Measurements from ENCODE around the gene P2RX4. TPM values are rescaled to one million over a fixed set of nuclear protein-coding genes. Genes with fewer than 3 reads are reported as not detected.

P2RX4 gene
- total RNA-seq, 1 experiment from 2014 or later: 17.1 TPM

GRCh38 chr12:121279071-121279375, 69.1 kb downstream of the P2RX4 start:
- H3K9ac ChIP-seq (ENCODE audit: low read length): no peak overlapping the region
- H2AFZ ChIP-seq (ENCODE audit: low read depth, low read length, poor library complexity, severe bottlenecking): no peak overlapping the region
- H4K20me1 ChIP-seq (ENCODE audit: insufficient read depth): no peaks in the 10 kb centered on the region
- peaks cover 0 to 8% of the 10 kb centered on the region in 2 experiments; a peak in 1 of 4 replicates for H3K4me1 ChIP-seq (ENCODE audit: control insufficient read depth in 1 of 2, insufficient read depth in 2 of 2, low read length in 2 of 2)
- H3K9me2 ChIP-seq (ENCODE audit: insufficient read depth): no peaks in the 10 kb centered on the region
- no peak for DNase-seq (ENCODE audit: low read depth, low spot score)
- H3K4me2 ChIP-seq (ENCODE audit: low read length): no peak overlapping the region
- POLR2A ChIA-PET: no interaction called here
- H3K9me3 ChIP-seq (ENCODE audit: control insufficient read depth in 1 of 2, insufficient read depth in 1 of 2, low read depth in 1 of 2, low read length in 2 of 2): no peaks in the 10 kb centered on the region
- H3K79me2 ChIP-seq (ENCODE audit: insufficient read depth, low read length): peaks cover 26% of the 10 kb centered on the region
- H3K27ac ChIP-seq (ENCODE audit: low read depth, low read length): no peak overlapping the region
- no peak overlapping the region for H3K4me3 ChIP-seq (replicated peaks in 1 of 2; ENCODE audit: low read depth in 1 of 2, low read length in 2 of 2)
- H3K36me3 ChIP-seq (ENCODE audit: control insufficient read depth in 1 of 2, insufficient read depth in 2 of 2, low read length in 2 of 2): no peaks in the 10 kb centered on the region
- RAD21 ChIA-PET (ENCODE audit: low non-redundant PET in 1 of 2, low total read pairs in 2 of 2, uncharacterized antibody in 2 of 2, unreplicated experiment in 2 of 2): no interaction called here
- CTCF ChIA-PET: no interaction called here
- no TSS peak for BruUV-seq (replicated peaks)
- H3K27me3 ChIP-seq (ENCODE audit: insufficient read depth, low read length): no peaks in the 10 kb centered on the region
- intact Hi-C loops (cut with micrococcal nuclease): no loop called here
- TF ChIP-seq ELF1 (IDR thresholded peaks at IDR 0.05; ENCODE audit: borderline replicate concordance, low read depth): no peak
- TF ChIP-seq ZNF274 (IDR thresholded peaks at IDR 0.05; ENCODE audit: low read depth, low read length): no peak
- TF ChIP-seq EZH2 (IDR thresholded peaks at IDR 0.05): no peak
- TF ChIP-seq, protein P1, sequence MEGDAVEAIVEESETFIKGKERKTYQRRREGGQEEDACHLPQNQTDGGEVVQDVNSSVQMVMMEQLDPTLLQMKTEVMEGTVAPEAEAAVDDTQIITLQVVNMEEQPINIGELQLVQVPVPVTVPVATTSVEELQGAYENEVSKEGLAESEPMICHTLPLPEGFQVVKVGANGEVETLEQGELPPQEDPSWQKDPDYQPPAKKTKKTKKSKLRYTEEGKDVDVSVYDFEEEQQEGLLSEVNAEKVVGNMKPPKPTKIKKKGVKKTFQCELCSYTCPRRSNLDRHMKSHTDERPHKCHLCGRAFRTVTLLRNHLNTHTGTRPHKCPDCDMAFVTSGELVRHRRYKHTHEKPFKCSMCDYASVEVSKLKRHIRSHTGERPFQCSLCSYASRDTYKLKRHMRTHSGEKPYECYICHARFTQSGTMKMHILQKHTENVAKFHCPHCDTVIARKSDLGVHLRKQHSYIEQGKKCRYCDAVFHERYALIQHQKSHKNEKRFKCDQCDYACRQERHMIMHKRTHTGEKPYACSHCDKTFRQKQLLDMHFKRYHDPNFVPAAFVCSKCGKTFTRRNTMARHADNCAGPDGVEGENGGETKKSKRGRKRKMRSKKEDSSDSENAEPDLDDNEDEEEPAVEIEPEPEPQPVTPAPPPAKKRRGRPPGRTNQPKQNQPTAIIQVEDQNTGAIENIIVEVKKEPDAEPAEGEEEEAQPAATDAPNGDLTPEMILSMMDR (IDR thresholded peaks at IDR 0.05 in 2 of 3, conservative IDR thresholded peaks at IDR 0.05 in 1 of 3; ENCODE audit: borderline replicate concordance in 1 of 3, insufficient read depth in 1 of 3, low read depth in 2 of 3, low read length in 2 of 3): no peak
- no peak for TF ChIP-seq YY1 (IDR thresholded peaks at IDR 0.05; ENCODE audit: extremely low read depth, insufficient replicate concordance, low read depth, low read length)
- TF ChIP-seq, protein P2, sequence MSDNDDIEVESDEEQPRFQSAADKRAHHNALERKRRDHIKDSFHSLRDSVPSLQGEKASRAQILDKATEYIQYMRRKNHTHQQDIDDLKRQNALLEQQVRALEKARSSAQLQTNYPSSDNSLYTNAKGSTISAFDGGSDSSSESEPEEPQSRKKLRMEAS (IDR thresholded peaks at IDR 0.05): no peak
- no peak for TF ChIP-seq REST (IDR thresholded peaks at IDR 0.05; ENCODE audit: low read depth)
- TF ChIP-seq, protein P3, sequence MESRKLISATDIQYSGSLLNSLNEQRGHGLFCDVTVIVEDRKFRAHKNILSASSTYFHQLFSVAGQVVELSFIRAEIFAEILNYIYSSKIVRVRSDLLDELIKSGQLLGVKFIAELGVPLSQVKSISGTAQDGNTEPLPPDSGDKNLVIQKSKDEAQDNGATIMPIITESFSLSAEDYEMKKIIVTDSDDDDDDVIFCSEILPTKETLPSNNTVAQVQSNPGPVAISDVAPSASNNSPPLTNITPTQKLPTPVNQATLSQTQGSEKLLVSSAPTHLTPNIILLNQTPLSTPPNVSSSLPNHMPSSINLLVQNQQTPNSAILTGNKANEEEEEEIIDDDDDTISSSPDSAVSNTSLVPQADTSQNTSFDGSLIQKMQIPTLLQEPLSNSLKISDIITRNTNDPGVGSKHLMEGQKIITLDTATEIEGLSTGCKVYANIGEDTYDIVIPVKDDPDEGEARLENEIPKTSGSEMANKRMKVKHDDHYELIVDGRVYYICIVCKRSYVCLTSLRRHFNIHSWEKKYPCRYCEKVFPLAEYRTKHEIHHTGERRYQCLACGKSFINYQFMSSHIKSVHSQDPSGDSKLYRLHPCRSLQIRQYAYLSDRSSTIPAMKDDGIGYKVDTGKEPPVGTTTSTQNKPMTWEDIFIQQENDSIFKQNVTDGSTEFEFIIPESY (IDR thresholded peaks at IDR 0.05; ENCODE audit: extremely low read depth, insufficient replicate concordance, low read length): no peak
- TF ChIP-seq TCF7L2 (IDR thresholded peaks at IDR 0.05; ENCODE audit: borderline replicate concordance, extremely low read depth, insufficient read depth, insufficient read length): no peak
- no peak for TF ChIP-seq FOSL1 (IDR thresholded peaks at IDR 0.05; ENCODE audit: low read depth)
- no peak for TF ChIP-seq SRF (IDR thresholded peaks at IDR 0.05; ENCODE audit: low read depth)
- no peak for TF ChIP-seq EZH2phosphoT487 (IDR thresholded peaks at IDR 0.05; ENCODE audit: borderline replicate concordance)
- no peak for TF ChIP-seq SIN3A (IDR thresholded peaks at IDR 0.05; ENCODE audit: low read depth)
- TF ChIP-seq POLR2AphosphoS5 (IDR thresholded peaks at IDR 0.05; ENCODE audit: low read depth, low read length): no peak
- no peak for ATAC-seq

Data from HCT116 (cell line).